Amniotic epithelial cell (primary cell): ENCODE measurements around the gene C16orf92.
A peak's percentile ranks its signal among the peaks of the same experiment; 100 is the strongest.

ENCODE experiments used
- DNase-seq: peaks from one replicate; pipeline ENCODE4 v3.0.0-alpha.2; 2010; ENCODE audit warnings: low read depth

C16orf92 gene

GRCh38 chr16:30060836-30061554 is 38.0 kb downstream of the C16orf92 start:
- no peak for DNase-seq

- DNase-seq, result no peak
Observed at GRCh38 chr16:30063278-30063892, 40.4 kb downstream of the C16orf92 start.

- peak; percentile 55 for DNase-seq
Observed at GRCh38 chr16:30063893-30064728, 41.1 kb downstream of the C16orf92 start.

- no peak for DNase-seq
Observed at GRCh38 chr16:30064729-30065101, 41.7 kb downstream of the C16orf92 start.

GRCh38 chr16:30065102-30065942 is 42.3 kb downstream of the C16orf92 start, which contains the start of gene ALDOA:
Gene ALDOA, plus strand, starts transcription at chr16:30065760. Its CDS starts 1,138 bp downstream, at chr16:30066898.
- peak; percentile 98 for DNase-seq

GRCh38 chr16:30065943-30066760 is 43.2 kb downstream of the C16orf92 start:
- peak; percentile 77 for DNase-seq

- no peak for DNase-seq
Observed at GRCh38 chr16:30066761-30067583, 44.0 kb downstream of the C16orf92 start.

- no peak for DNase-seq
Observed at GRCh38 chr16:30067584-30067916, 44.6 kb downstream of the C16orf92 start.

- no peak for DNase-seq
Observed at GRCh38 chr16:30068333-30068732, 45.3 kb downstream of the C16orf92 start.

GRCh38 chr16:30068750-30069610 is 46.0 kb downstream of the C16orf92 start:
- DNase-seq, result no peak

GRCh38 chr16:30069611-30070462 is 46.8 kb downstream of the C16orf92 start:
- no peak for DNase-seq

- no peak for DNase-seq
Observed at GRCh38 chr16:30070490-30070889, 47.5 kb downstream of the C16orf92 start.
